ENCODE results near the gene RIMBP3C. TPM values are rescaled to one million over a fixed set of nuclear protein-coding genes. Genes with fewer than 3 reads are reported as not detected.
"Not testable (repeated sequence)": the region's sequence is repeated elsewhere in the genome, so short reads cannot be mapped to it uniquely, and the experiment has no call there.

Gene RIMBP3C
- total RNA-seq, result not detected
- long read RNA-seq, result 0 reads

- DNase-seq; intact Hi-C loops (cut with DNase I); ATAC-seq (ENCODE audit: poor library complexity): not testable (repeated sequence)
These were observed at the start of gene RIMBP3C for GRCh38 chr22:21551361-21551760. RIMBP3C (minus strand) TSS chr22:21551461; CDS start chr22:21550976, 485 bp downstream.

- DNase-seq (no peak), ATAC-seq (ENCODE audit: poor library complexity) (no peak)
- intact Hi-C loops (cut with DNase I), result no loop called here
These were observed 48.0 kb upstream of the RIMBP3C start for GRCh38 chr22:21599053-21599893.

- intact Hi-C loops (cut with DNase I), result no loop called here
- ATAC-seq (ENCODE audit: poor library complexity) (no peak), DNase-seq (no peak)
These were observed 47.0 kb upstream of the RIMBP3C start for GRCh38 chr22:21598302-21598701.

GRCh38 chr22:21596356-21597135 lies 45.3 kb upstream of the RIMBP3C start:
- DNase-seq; intact Hi-C loops (cut with DNase I); ATAC-seq (ENCODE audit: poor library complexity): not testable (repeated sequence)

GRCh38 chr22:21594865-21595452 lies 43.7 kb upstream of the RIMBP3C start:
- peak; percentile 76 for ATAC-seq (ENCODE audit: poor library complexity)
- DNase-seq, result peak; percentile 49
- intact Hi-C loops (cut with DNase I), result no loop called here

GRCh38 chr22:21593406-21594232 lies 42.4 kb upstream of the RIMBP3C start:
- DNase-seq, result peak; percentile 76
- intact Hi-C loops (cut with DNase I), result no loop called here
- peak; percentile 73 for ATAC-seq (ENCODE audit: poor library complexity)

GRCh38 chr22:21592422-21592821 lies 41.2 kb upstream of the RIMBP3C start:
- DNase-seq (no peak), ATAC-seq (ENCODE audit: poor library complexity) (no peak)
- intact Hi-C loops (cut with DNase I), result no loop called here

- peak; percentile 74 for ATAC-seq (ENCODE audit: poor library complexity)
These were observed 40.4 kb upstream of the RIMBP3C start for GRCh38 chr22:21591695-21592094.

GRCh38 chr22:21590809-21591641 lies 39.8 kb upstream of the RIMBP3C start:
- intact Hi-C loops (cut with DNase I), result no loop called here
- DNase-seq, result no peak
- no peak for ATAC-seq (ENCODE audit: poor library complexity)

More at GRCh38 chr22:21591695-21592094, 40.4 kb upstream of the RIMBP3C start:
- peak; percentile 69 for DNase-seq
- intact Hi-C loops (cut with DNase I), result no loop called here

- DNase-seq, result no peak
- ATAC-seq (ENCODE audit: poor library complexity), result no peak
- intact Hi-C loops (cut with DNase I), result no loop called here
These were observed 38.1 kb upstream of the RIMBP3C start for GRCh38 chr22:21589396-21589795.

GRCh38 chr22:21587803-21588611 lies 36.7 kb upstream of the RIMBP3C start:
- ATAC-seq (ENCODE audit: poor library complexity) (no peak), DNase-seq (no peak)
- intact Hi-C loops (cut with DNase I), result no loop called here

GRCh38 chr22:21585389-21585788 lies 34.1 kb upstream of the RIMBP3C start:
- DNase-seq (no peak), ATAC-seq (ENCODE audit: poor library complexity) (no peak)
- intact Hi-C loops (cut with DNase I), result no loop called here

GRCh38 chr22:21582801-21583740 lies 31.8 kb upstream of the RIMBP3C start:
- ATAC-seq (ENCODE audit: poor library complexity) (no peak), DNase-seq (no peak)
- intact Hi-C loops (cut with DNase I), result no loop called here

GRCh38 chr22:21581009-21581713 lies 29.9 kb upstream of the RIMBP3C start:
- ATAC-seq (ENCODE audit: poor library complexity); intact Hi-C loops (cut with DNase I); DNase-seq: not testable (repeated sequence)

GRCh38 chr22:21580623-21581007 lies 29.4 kb upstream of the RIMBP3C start:
- DNase-seq; intact Hi-C loops (cut with DNase I); ATAC-seq (ENCODE audit: poor library complexity): not testable (repeated sequence)
